Measurements from ENCODE around the gene KCNC1.

KCNC1 gene

GRCh38 chr11:17798253-17798652 lies 63.7 kb downstream of the KCNC1 start:
- DNase-seq, result no peak

GRCh38 chr11:17798716-17799115 lies 64.1 kb downstream of the KCNC1 start:
- no peak for DNase-seq

GRCh38 chr11:17799147-17799546 lies 64.6 kb downstream of the KCNC1 start:
- DNase-seq, result no peak

GRCh38 chr11:17801166-17801565 lies 66.6 kb downstream of the KCNC1 start:
- DNase-seq, result no peak

GRCh38 chr11:17802491-17802890 lies 67.9 kb downstream of the KCNC1 start:
- no peak for DNase-seq

- no peak for DNase-seq
These were observed 69.3 kb downstream of the KCNC1 start for GRCh38 chr11:17803754-17804334.

GRCh38 chr11:17805043-17805442 lies 70.5 kb downstream of the KCNC1 start:
- DNase-seq, result no peak

GRCh38 chr11:17805873-17806272 lies 71.3 kb downstream of the KCNC1 start:
- DNase-seq, result no peak

- no peak for DNase-seq
These were observed 72.5 kb downstream of the KCNC1 start for GRCh38 chr11:17807034-17807433.

GRCh38 chr11:17810041-17810440 lies 75.5 kb downstream of the KCNC1 start:
- DNase-seq, result no peak

GRCh38 chr11:17810746-17811145 lies 76.2 kb downstream of the KCNC1 start:
- no peak for DNase-seq

GRCh38 chr11:17811352-17811751 lies 76.8 kb downstream of the KCNC1 start:
- no peak for DNase-seq

- DNase-seq, result no peak
These were observed 77.7 kb downstream of the KCNC1 start for GRCh38 chr11:17812091-17812864.

- no peak for DNase-seq
These were observed 78.2 kb downstream of the KCNC1 start for GRCh38 chr11:17812865-17813187.

GRCh38 chr11:17813391-17814059 lies 78.9 kb downstream of the KCNC1 start:
- DNase-seq, result no peak

- DNase-seq, result no peak
These were observed 80.0 kb downstream of the KCNC1 start for GRCh38 chr11:17814546-17814945.

GRCh38 chr11:17816232-17816931 lies 81.8 kb downstream of the KCNC1 start:
- DNase-seq, result no peak

- no peak for DNase-seq
These were observed 87.2 kb downstream of the KCNC1 start for GRCh38 chr11:17821648-17822400.

GRCh38 chr11:17822401-17822781 lies 87.8 kb downstream of the KCNC1 start:
- no peak for DNase-seq

- DNase-seq, result no peak
These were observed 92.4 kb downstream of the KCNC1 start for GRCh38 chr11:17827006-17827405.

GRCh38 chr11:17828311-17828751 lies 93.8 kb downstream of the KCNC1 start:
- no peak for DNase-seq

GRCh38 chr11:17831228-17831627 lies 96.6 kb downstream of the KCNC1 start:
- no peak for DNase-seq

GRCh38 chr11:17831883-17832282 lies 97.3 kb downstream of the KCNC1 start:
- no peak for DNase-seq
